ENCODE results near the gene ZG16B.

Gene ZG16B, protein sequence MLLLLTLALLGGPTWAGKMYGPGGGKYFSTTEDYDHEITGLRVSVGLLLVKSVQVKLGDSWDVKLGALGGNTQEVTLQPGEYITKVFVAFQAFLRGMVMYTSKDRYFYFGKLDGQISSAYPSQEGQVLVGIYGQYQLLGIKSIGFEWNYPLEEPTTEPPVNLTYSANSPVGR

DNA sequence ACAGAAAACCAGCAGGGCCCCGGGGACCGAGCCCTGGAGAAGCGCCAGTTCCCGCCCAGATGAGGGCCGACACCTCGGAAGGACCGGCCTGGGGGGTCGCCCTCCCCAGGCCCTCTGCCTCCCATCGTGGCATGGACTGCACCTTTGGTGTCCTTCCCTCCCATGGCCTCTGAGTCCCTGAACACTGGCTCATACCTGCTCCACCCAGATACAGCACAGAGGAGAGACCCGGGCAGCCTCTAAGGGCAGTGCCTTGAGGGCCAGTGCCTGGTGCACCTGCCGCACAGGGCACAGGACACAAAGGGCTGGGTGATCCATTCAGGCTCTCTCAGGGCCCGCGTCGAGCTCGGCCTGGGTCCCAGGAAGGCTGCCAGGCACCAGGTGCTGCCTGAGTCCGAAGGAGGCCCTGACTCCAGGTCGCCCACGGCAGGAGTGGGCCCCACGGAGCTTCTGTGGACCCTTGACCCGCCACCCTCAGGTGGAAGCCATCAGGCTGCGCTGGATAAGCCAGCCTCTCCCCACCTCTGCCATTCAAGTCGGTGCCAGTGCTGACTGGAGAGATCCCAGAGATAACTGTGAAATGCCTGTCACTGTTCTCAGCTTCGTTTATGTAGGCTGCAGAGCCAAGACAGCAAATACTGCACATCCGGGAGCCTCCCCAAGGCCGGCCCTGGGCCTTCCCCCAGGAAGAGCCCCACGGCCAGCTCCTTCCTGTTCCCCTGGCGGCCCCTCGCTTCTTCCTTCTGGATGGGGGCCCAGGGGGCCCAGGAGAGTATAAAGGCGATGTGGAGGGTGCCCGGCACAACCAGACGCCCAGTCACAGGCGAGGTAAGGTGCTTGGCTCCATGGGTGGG is at the start of gene ZG16B:
TSS of gene ZG16B (plus strand) at position 803 of the 854 bp plus-strand sequence. CDS start 139 bp downstream, outside the sequence.
- TF ChIP-seq, protein P1, sequence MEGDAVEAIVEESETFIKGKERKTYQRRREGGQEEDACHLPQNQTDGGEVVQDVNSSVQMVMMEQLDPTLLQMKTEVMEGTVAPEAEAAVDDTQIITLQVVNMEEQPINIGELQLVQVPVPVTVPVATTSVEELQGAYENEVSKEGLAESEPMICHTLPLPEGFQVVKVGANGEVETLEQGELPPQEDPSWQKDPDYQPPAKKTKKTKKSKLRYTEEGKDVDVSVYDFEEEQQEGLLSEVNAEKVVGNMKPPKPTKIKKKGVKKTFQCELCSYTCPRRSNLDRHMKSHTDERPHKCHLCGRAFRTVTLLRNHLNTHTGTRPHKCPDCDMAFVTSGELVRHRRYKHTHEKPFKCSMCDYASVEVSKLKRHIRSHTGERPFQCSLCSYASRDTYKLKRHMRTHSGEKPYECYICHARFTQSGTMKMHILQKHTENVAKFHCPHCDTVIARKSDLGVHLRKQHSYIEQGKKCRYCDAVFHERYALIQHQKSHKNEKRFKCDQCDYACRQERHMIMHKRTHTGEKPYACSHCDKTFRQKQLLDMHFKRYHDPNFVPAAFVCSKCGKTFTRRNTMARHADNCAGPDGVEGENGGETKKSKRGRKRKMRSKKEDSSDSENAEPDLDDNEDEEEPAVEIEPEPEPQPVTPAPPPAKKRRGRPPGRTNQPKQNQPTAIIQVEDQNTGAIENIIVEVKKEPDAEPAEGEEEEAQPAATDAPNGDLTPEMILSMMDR (IDR thresholded peaks at IDR 0.05; ENCODE audit: low read depth, low read length), result no peak
- H3K4me3 ChIP-seq (replicated peaks in 1 of 2; ENCODE audit: low read depth in 2 of 2, low read length in 2 of 2), result no peak within 1 kb of the TSS
- no peak for DNase-seq (ENCODE audit: low read depth in 2 of 2)

DNA sequence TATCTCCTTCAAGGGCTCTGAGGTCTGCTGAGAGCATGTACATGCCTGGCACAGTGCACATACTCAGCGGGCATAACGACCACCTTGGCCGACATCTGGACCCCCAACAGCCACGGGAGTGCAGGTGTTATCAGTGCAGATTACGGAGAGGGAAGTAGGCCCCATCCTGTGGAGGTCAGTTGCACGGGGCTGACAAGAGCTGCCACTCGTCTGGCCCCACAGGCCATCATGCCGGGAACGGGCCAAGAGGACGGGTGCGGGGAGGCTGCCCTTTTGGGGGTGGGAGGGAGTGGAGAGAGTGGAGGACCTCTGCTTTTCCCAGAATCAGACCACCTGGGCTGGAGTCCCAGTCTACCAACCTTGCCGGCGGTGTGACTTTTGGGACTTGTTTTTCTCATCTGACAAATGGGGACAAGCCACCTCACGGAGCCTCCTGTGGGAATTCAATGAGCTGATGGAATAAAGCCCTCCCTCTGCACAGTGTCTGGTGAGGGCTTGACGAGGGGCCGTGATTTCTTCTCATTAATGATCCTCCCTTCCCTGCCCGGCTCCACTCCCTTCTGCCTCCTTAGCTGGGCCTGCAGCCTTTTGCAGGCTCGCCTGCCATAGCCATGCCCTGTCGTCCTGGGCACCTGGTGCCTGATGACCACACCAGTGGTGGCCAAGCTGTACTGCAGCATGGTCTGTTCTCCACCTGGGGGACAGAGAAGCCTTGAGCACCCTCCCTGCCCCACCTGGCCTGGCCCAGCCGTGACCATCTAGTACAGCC is 47.3 kb upstream of the ZG16B start:
- H3K4me3 ChIP-seq (replicated peaks in 1 of 2; ENCODE audit: low read depth in 2 of 2, low read length in 2 of 2), result no peak overlapping the region
- TF ChIP-seq, protein P1 (IDR thresholded peaks at IDR 0.05; ENCODE audit: low read depth, low read length), result no peak
- no peak for DNase-seq (ENCODE audit: low read depth in 2 of 2)

DNA sequence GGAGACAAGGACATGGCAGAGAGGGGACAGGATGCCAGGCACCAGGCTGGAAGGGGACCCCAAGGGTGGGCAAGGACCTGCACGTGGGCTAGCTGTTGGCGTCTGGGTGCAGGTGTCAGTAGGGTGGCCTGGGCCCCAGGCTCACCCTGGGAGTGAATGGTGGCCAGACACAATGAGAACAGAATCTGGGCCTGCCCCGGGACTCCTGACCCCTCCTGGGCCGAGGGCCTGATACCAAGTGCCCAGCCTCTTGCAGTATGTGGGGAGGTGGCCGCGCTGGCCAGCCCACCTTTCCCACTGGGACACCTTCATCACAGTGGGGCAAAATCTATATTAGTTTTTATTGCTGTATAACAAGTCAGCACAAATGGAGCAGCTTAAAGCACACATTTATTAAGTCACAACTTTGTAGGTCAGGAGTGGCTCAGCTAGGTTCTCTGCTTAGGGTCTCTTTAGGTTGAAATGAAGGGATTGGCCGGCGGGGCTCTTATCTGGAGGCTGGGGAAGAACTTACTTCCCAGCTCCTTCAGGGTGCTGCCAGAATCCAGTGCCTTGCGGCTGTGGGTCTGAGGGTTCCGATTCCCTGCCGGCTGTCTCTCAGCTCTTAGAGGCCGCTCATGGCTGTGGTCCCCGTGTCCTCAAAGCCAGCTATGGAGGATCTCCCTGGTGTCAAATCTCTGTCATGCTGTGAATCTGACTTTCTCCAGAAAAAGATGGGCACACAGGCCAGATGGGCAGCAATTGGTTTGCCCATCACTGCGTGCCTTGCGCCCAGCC is 46.3 kb upstream of the ZG16B start:
- TF ChIP-seq, protein P1 (IDR thresholded peaks at IDR 0.05; ENCODE audit: low read depth, low read length), result no peak
- DNase-seq (ENCODE audit: low read depth in 2 of 2), result no peak
- no peak overlapping the region for H3K4me3 ChIP-seq (replicated peaks in 1 of 2; ENCODE audit: low read depth in 2 of 2, low read length in 2 of 2)

DNA sequence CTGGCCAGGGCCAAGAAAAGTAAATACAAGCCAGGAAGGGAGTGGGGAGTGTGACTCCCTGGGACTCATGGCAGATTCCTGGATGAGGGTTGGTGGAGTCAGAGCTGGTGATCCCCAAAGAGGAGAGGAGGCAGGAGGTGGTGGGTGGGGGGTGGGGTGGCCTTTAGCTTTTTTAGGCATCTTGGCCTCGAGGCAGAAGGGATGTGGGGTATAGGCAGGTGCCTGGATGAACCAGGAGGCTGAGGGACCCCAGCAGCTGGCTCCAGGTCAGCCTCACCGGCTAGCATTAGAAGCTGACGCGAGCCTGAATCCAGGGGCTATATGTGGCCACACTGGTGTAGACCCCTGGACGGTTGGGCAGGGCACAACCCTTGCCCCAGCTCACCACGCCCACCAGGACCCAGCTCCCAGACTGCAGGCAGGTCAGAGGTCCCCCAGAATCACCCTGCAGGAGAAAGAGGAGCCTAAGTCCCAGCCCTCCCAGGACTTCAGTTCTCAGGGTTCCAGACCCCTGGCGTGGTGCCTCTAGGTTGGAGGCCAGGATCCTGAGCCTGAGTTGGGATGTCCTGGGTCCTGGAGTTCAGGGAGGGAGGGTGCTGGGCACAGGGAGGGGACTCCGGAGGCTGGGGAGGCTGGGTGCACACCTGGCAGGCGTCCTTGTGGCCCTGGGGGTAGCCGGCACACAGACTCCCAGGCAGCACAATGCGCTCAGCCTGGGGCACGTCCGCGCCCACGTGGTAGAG is 45.6 kb upstream of the ZG16B start:
- no peak for DNase-seq (ENCODE audit: low read depth in 2 of 2)
- no peak overlapping the region for H3K4me3 ChIP-seq (replicated peaks in 1 of 2; ENCODE audit: low read depth in 2 of 2, low read length in 2 of 2)
- TF ChIP-seq, protein P1 (IDR thresholded peaks at IDR 0.05; ENCODE audit: low read depth, low read length), result no peak

DNA sequence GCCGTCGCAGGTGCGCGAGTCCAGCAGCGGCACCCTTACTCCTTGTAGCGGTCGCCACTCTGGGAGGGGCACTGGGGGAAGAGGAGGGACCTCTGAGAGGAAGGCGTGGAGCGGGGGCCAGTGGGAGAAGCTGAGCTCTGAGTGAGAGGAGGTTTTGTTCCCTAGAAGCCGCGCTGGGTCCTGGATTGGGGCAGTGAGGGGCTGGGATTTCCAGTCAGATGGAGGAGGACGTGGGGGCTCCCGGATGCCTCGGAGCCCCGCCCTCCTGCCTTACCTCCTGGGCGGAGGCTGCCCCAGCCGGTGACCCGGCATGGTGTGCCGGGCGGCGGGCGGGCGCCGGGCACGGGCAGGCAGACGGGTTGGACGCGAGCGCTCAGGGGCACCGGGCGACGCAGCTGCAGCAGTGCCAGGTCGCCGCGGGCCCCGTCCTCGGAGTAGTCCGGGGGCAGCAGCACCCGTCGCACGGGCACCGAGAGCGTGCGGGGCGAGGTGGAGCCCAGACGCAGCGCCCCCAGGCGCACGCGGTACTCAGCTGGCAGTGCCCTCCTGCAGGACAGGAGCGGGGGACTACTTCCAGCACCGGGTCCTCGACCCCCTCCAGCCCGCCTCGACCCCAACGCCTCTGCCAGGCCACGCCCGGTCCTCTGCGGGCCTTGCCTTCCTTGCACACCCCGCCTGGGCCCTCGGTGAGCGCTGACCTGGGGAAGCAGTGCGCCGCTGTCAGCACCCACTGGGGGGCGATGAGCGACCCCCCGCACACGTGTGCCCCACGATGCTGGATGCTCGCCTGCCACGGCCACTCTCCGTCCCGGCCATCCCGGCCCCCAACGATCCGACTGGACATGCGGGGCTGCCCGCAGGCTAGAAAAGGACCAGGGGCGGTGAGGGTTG is 44.8 kb upstream of the ZG16B start:
- TF ChIP-seq, protein P1 (IDR thresholded peaks at IDR 0.05; ENCODE audit: low read depth, low read length), result no peak
- H3K4me3 ChIP-seq (replicated peaks in 1 of 2; ENCODE audit: low read depth in 2 of 2, low read length in 2 of 2), result no peak overlapping the region
- no peak for DNase-seq (ENCODE audit: low read depth in 2 of 2)

All from cardiac fibroblast (primary cell).